Measurements from ENCODE around the gene DPF3.
"Not testable (repeated sequence)": the region's sequence is repeated elsewhere in the genome, so short reads cannot be mapped to it uniquely, and the experiment has no call there.

DPF3 gene

DNA sequence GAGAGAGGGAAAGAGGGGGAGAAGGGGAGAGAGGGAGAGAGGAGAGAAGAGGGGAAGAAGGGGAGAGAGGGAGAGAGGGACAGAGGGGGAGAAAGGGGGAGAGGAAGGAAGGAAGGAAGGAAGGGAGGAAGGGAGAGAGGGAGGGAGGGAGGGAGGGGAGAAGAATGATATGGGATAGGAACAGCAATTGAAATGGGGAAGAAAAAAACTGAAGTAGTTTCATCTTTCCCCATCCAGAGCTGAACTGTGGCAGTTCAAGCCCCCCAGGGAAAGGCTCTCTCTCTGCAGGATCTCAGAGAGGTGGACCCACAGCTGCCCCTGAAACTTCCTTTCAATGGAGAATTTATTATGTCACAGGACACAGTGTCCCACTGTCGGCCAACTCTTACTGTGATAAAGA lies 136.9 kb downstream of the DPF3 start:
- DNase-seq: no peak

DNA sequence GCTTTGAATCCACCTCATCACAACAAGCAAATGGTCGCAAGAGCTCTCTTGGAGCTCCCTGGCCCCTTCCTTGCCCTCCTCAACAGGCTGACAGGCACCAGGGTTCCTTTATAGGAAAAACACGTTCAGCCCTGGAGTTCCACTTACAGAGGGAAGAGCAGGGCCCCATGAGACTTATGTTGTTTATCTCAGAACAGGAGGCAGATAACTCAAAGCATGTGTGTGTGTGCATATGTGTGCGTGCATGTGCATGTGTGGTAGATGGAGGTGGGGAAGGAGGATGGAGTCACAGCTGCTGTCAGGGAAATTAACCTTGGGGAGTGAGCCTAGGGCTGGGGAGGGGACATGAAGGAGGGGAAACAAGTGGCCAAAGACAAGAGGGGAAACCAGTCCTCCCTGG lies 138.1 kb downstream of the DPF3 start:
- DNase-seq: no peak

DNA sequence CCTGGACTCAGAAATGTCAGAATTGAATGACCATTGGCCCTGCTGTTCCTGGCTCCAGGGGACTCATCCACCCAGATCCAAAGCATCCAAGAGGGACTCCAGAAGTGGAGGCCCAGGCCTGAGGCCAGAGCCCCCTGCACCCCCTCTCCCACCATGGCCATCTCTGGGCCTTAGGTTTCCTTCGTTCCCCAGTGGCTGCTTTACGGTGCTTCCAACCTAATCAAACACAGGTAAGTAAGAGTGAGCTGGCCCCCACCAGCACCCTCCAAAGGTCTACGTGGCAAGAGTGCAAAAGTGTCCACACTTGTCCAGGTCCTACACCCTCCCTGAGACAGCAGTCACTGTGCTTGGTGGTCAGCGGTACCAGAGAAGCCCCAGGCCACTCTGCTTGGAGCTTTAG lies 139.0 kb downstream of the DPF3 start:
- DNase-seq: no peak

DNA sequence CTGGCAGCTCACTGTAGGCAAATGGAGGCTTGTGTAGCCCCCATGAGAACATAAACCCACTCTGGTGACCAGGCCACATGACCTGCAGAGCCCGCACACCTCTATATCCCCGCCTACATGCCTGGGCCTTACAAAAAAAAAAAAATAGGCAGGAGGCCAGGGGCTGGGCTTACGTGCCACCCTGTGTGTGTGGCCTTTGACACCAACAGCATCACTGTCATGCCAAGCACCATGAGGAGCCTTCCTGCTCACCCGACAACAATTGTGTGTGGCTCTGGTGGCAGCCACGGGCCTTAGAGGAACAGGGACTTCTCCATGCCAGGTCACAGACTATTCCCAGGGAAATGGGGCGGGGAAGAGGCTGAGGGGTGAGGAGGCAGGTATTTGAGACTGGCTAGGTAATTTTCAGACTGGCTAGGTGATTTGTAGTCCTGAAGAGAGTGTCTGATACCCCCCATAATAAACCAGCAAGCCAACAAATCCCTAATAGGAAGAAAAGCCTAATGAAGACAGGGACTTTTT lies 140.0 kb downstream of the DPF3 start:
- no peak for DNase-seq

DNA sequence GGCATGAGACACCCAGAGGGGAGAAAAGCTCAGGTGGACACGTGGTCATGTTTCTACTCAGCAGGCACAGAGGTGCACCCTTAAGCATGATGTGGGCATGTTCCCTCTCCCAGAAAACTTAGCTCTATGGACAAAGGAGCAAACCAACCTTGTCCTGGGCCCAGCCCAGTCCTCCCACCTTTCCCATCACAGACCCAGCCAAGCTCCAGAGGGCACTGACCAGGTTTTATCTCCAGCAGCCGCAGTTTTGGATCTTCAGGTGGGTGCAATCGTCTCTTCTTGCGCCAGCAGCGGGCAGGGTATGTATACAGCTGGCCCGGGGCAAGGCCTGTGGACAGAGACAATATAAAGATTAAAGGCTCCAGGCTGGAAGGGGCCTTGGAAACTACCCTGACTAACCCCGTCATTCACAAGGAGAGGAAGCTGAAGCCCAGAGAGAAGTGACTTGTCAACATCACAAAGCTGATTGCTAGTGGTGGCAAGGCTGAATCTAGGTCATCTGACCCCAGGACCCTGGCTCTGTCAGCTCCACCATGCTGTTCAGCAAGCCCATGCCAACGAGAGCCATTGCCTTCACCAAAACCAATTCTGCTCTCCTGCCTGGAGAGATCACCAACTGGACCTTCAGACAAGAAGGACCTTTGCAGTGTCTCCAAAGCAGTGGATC lies 140.7 kb downstream of the DPF3 start:
- no peak for DNase-seq

DNA sequence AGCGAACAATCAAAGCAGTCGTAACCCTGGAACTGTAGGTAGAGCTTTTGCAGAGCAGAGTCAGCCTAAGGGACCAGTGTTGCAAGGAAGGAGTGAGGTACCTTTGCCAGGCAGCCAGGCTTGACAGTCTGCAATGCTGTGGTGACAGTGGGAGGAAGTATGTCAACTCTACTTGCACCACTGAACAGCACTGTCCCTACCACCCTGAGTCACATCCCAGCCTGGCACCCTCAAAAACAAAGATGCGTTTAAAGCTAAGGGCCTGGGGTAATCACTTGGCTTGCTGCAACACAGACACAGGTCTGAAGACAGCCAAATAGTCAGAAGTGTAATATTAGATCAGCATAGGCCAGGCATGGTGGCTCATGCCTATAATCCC lies 141.9 kb downstream of the DPF3 start:
- no peak for DNase-seq

DNA sequence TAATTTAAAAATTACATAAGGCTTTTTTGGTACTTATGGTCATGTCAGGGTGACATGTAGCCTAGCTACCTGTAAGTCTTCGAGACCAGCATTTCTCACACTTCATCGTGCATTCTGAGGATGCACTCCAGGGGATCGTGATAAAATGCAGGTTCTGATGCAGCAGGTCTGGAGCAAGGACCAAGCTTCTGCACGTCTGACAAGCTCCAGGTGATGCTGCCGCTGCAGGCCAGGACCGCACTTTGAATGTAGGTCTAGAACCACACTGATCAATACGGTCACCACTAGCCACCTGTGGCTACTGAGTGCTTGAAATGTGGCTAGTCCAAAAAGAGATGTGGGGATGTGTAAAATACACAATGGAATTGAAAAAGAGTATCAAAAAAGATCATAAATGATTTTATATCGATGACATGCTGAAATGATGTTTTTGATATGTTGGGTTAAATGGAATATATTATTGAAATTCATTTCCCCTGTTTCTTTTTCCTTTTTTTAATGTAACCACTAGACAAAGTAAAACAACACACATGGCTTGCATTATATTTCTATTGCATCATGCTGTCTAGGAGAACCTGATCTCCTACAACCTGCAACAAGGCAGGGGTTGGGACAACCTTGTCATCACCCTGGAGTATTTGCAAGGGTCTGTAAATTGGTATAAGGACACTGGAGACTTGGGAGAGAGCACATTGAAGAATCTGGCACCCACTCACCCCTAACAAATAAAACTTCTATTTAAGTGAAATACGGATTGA lies 142.4 kb downstream of the DPF3 start:
- DNase-seq: no peak

DNA sequence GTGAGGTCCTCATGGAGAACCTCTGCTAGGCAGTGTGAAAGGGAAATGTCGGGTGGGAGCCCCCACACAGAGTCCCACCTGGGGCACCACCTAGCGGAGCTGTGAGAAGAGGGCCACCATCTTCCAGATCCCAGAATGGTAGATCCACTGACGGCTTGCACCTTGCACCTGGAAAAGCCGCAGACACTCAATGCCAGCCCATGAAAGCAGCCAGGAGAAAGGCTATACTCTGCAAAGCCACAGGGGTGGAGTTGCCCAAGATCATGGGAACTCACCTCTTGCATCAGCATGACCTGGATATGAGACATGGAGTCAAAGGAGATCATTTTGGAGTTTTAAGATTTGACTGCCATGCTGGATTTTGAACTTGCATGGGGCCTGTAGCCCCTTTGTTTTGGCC lies 145.0 kb downstream of the DPF3 start:
- DNase-seq: not testable (repeated sequence)

DNA sequence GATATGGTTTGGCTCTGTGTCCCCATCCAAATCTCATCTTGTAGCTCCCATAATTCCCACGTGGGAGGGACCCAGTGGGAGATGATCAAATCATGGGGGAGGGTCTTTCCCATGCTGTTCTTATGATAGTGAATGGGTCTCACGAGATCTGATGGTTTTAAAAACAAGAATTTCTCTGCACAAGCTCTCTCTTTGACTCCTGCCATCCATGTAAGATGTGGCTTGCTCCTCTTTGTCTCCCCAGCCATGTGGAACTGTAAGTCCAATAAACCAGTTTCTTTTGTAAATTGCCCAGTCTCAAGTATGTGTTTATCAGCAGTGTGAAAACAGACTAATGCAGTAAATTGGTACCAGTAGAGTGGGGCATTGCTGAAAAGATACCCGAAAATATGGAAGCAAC lies 146.2 kb downstream of the DPF3 start:
- no peak for DNase-seq

DNA sequence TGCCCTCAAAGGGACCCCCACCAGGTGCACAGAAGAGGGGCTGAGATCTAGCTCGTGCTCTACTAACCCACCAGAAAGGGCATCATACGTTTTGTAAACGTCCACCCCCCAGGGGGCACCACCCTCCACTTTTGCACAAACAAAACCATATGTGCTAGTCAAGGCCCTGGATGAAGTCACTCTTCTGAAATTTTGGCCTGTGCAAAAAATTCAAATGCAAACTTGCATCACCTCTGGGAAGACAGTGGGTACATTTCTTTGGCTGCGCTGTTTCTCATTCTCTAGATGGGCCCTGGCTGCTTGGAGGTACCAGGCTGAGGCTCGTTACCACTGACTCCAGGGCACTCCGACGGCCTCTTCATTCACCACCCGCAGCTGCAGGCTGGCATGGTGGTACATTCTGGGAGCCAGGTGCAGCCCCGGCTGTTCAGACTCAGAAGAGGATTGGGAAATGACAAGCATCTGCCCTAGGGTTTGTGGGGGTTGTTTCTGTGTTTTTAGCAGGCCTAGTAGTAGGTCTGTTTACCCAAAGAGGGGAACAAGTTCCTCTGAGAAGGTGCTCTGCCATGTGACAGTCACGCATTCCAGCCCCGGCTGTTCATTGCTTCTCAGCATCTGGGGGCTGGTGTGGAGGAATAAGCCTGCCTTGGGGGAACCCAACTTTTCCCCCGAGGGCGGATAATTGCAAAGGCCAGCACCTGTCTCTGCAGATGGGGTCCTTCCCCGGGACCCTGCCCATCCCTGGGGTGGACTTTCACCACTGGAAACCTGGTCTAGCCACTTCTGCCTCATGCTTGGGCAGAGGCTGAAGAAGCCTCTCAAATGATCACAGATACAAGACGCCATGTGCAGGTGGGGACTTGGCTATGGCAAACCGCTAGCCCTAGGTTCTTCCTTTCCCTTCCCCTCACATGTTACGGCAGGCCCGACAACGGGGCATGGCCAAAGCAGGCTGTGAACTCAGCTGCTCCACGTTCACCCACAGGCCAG lies 147.6 kb downstream of the DPF3 start:
- peak; percentile 77 for DNase-seq

DNA sequence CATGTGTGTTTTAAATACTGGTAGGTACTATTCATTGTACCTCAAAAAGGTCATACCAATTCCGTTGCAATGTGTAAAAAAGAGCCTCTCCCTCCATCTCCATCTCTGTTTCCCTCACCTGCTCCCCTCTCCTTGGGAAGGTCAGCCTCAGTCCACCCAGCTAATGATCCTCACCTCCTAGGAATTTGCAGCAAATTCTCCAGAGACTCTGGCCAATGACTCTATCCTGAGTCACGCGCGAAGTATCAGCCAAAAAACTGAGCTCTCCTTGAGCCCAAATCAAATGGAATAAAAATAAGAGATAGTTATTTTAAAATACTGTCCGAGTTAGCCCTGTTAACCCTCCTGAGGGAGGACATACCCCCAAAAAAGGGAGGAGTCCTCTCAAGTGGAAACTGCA lies 148.4 kb downstream of the DPF3 start:
- peak; percentile 89 for DNase-seq

DNA sequence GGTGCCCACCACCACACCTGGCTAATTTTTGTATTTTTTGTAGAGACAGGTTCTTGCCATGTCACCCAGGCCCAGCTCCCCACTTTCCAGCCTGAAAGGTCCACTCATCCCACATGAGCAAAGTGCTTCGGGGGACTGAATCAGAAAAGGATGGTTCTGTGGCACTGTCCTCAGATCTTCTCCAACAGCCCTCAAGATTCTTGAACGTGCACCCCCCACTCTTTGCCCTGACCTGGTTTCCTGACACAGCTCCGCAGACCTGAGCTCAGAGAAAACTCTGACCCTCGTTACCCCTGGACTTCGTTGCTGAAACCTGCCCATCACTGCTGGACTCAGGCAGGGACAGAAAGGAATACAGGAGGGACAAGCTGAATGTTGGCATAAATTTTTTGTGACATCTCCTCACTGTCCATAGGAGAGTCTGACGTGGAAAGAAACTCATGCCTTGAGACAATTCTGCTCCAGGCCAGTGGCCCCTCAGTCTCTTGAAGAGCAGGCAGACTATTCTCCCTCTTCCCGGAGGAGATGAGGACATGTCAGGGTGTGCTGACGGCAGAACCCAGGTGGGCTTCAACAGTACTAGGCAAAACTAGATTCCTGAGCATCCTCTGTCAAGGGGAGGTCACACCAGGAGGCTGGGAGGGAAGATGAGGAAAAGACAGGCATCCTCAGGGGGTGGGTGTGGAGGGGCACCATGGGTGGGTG lies 149.3 kb downstream of the DPF3 start:
- DNase-seq: no peak

DNA sequence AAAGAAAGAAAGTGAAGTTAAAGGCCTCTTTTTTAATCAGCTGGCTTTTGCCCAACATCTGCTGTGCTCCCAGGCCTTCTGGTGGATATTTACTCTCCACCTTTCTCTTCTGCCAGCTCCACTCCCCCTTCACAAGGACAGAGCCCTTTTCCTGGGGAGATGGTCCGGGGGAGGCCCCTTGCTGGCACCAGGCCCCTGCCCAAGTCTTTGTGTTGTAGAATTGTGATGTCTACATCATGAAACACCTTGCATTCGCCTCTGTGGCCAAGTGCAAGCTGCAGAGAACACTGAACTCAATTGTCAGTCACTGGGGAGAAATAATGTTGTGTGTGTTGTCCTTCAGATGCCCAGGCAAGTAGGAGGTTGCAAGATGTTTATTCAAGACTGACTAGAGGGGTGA lies 150.3 kb downstream of the DPF3 start:
- DNase-seq: peak; percentile 18

DNA sequence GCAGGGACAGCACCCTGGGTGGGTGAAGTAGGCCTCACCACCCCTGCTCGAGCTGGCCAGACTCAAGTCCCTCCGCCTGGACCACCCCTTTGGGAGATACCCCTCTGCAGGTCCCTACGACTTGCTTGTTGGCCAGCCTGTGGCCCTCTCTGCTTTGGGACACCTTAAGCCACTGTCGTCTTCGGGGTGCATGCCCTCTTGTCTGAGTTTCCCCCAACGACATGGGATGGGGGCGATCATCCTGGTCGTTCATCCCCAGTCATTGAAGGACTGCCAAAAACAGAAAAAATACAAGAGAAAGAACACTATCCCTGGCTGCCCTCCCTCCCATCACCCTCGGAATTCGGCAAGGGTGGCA lies 151.1 kb downstream of the DPF3 start:
- DNase-seq: no peak

DNA sequence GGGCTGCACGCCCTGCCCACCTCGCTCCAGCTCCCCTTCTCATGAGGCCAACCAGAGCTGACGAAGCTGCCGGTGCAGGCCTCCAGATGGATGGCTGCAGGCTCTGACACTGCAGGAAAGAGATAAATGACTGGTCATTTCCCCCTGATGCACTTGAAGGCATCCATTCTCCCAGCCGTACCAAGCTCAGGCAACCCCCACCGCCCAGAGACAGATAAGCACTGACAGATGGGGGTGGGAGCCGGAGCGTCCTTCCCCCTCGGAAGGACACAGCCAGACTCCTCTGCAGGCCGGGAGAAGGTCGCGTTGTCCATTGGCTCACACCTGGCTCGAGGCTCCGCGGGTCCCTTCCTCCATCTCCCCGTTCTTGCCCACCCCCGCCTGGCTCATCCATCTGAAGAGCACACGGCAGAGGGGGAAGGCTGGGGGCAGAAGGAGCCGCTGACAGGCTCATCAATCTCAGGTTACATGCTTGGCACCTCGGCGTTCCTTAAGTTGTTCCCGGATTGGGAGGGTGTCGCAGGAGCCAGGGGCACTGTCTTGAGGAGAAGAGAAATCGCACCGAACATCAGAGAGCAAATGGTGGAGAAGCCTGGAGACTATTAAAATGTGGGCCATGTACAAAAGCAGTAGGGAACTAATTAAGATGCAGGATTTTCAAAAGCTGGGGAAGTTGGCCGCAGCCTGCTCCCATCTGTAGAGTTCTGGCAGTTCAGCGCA lies 151.6 kb downstream of the DPF3 start:
- peak; percentile 71 for DNase-seq

DNA sequence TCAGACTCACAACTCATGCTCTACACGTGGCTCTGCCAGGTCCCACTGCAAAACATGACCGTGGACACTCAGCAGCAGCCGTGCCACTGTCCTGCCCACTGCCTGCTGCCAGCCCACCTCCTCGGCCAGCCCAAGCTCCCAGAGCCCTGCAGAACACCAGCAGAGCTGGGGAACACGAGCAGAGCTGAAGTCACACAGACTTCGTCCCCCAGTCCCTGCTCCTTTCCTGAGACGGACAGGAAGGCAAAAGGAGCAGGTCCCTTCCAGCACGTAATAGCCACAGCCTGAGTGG lies 152.1 kb downstream of the DPF3 start:
- no peak for DNase-seq

DNA sequence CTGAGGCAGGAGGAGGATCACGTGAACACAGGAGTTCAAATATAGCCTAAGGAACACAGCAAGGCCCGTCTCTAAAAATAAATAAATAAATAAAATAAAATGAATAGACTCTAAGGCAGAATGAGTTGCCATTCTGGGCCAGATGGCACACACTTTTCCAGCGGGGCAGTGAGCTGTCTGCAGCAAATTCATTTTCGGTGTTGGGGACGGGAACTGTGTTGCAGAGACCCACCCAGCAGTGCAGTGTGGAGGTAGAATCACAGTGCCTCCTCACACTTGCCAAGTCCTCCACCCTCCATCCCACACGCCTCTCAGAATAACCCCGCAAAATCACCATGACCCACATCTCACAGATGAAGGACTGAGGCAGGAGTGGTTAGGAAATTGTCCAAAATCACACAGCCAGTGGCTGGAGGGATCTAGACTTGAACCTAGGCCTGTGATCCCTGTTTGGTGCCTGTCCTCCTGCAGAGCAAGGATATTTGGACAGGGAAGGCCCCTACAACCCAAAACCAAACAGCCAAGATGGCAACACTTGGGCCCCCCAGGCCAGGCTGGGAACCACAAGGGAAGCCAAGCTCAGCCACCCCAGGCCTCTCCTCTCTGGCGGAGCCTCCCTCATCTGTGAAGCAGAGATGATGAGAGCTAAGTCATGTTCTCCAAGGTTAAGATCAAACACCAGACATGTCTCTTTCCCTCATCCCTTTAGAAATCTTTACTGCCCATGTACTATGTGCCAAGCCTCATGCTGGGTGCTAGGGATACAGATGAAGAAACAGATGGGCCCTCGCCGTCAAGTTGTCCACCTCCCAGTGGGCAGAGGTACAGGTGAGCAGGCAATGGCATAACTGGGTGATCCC lies 152.7 kb downstream of the DPF3 start:
- no peak for DNase-seq

DNA sequence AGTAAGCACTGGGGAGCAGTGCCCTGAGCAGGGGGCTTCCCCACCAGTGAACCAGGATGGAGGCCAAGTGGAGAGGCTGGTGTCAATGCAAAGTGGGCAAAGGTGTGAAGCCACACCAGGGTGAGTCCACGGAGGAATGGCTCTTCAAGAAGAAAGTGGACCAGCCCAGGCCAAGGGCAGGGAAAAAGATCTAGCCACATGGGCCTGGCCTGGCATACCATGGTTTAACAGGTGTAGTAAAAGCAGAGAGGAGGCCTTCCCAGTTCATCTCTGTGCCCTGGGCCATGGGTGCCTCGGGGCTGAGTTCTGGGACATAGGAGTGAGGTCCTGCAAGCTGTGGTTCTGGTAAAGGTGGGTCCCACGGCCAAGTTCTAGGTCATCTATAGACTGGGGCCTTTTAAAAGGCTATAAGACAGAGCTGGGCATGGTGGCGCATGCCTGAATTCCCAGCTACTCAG lies 153.4 kb downstream of the DPF3 start:
- no peak for DNase-seq

DNA sequence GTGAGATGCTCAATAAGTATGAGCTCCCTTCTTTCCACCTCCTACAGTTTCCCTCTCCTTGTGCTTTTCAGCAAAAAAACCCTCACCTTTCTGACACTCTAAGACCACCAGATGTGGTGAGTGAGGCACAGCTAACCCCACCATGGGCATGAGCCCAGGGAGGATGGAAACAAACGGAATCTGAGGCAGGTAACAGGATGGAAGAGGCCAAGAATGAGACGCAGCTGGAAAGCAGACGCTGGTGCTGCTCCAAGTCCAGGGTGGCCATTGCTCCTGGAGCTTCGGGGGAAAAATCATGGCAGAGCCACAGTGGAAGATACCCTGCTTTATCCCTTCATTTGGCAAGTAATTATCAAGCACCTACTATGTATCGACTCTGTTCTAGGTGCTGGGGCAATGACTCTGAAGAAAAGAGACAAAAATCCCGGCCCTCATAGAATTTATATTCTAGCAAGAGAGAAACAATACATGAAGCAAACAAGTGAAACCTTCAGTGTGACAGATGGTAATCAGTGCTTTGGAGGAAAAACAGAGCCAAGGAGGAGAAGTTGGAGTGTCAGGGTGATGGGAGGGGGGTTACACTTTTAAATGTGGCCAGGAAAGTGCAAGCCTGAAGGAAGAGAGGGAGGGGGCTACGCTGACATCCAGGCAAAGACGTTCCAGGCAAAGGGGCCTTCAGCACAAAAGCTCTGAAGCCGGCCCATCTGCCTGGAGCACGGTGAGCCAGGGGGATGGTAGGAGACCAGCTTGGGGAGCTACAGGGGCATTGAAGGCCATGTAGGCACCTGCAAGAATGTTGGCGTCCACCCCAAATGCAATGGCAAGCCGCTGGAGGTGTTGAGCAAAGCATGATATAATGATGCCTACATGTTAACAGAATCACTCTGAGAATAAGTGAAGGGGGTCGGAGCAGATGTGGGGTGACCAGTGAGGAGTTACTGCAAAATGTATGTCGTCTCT lies 154.2 kb downstream of the DPF3 start:
- no peak for DNase-seq

DNA sequence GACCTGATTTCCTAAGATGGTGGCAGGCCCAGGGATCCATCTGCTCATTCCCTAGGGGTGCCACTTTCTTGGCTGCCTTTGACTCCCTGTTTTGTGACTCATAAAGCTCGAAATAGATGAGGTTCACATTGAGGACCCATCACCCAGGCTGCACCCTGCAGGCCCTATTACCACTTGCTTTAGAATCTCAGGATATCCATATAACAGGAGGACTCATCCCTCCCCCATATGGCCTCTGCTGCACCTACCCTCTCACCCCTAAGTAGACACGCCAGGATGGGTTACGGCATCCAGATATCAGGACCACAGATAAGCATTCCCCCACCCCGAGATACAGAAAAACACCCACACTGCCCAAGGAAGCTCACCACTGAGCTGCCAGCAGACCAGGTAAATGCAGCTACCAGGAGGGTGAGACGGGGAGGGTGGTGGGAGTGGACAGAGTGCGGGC lies 155.7 kb downstream of the DPF3 start:
- peak; percentile 96 for DNase-seq
